ENCODE measurements around the gene IRF9.

- TF ChIP-seq CTCF (conservative IDR thresholded peaks at IDR 0.05; ENCODE audit: low read depth in 2 of 2) (no peak), ZNF462 (CRISPR knock-in tag; IDR thresholded peaks at IDR 0.05) (no peak), EZH2 (IDR thresholded peaks at IDR 0.05; ENCODE audit: low read depth, unreplicated experiment) (no peak), POLR2AphosphoS5 (IDR thresholded peaks at IDR 0.05; ENCODE audit: low read depth) (no peak), EZH2phosphoT487 (IDR thresholded peaks at IDR 0.05; ENCODE audit: unreplicated experiment) (no peak), CREB1 (CRISPR knock-in tag; IDR thresholded peaks at IDR 0.05; ENCODE audit: low read depth) (no peak)
Observed at GRCh38 chr14:24176599-24176998, 15.5 kb downstream of the IRF9 start.

All from GM23338 (cell line).